GM23248 (cell line): ENCODE measurements around the gene DNPEP.

Experiments
- EZH2 ChIP-seq: fragments of 200-600 bp; sonication (generic); IDR thresholded peaks from 2 replicates; pipeline ENCODE4 v1.6.1; 2018; ENCODE audit warnings: antibody characterized with exemption, mild to moderate bottlenecking; ENCODE audit not compliant: insufficient read depth, poor library complexity, severe bottlenecking
- EZH2phosphoT487 ChIP-seq: fragments of 200-600 bp; sonication (generic); IDR thresholded peaks from 2 replicates; pipeline ENCODE4 v1.6.1; 2018; ENCODE audit warnings: antibody characterized with exemption, moderate library complexity, mild to moderate bottlenecking, low read depth; ENCODE audit not compliant: insufficient read depth

DNA sequence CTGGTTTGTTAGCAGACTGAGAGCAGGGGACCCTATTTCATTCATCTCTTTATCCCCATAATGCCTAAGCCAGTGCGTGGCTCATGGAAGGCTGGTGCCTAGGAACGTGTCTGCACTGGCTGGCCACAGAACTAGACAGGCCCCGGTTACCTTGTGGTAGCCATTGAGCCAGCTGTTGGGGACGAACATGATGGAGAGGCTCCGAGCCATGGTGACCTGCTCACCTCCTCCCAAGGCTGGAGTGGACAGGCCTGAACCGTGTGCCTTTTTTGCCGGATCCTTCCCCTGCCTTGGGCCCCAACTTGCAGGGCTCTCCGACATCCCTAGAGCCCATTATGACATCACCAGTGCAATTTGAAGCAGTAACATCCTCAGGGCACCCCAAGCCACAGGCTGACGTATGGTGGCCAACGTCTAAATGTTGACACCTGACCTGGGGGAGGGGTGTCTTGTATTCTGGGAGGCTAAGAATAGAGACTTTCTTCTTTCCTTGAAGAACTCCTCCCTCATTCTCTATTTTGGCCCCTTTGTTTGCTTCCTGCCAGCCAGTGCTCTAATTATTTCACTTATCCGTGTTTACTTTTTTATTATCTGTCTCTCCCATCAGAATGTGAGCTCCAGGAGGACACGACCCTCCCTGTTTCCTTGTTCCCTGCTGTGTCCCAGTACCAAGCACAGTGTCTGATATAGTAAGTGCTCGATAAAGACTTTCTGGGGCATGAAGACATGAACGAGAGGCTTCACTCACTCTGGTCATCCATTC lies 12.2 kb upstream of the DNPEP start:
- TF ChIP-seq EZH2phosphoT487 (no peak), EZH2 (no peak)
